IMR-90 (cell line): ENCODE results near the gene GLS. TPM values are rescaled to one million over a fixed set of nuclear protein-coding genes. Genes with fewer than 3 reads are reported as not detected.

ENCODE experiments used
- ATAC-seq: fragments of 200-7000 bp; cut with Tn5 transposase; 2 replicates; pipeline ENCODE4 v1.9.1; 2020; ENCODE audit warnings: low read depth, mild to moderate bottlenecking, moderate library complexity
- BruUV-seq: library from RNA; stranded (reverse); fragments of 400-500 nt; replicated peaks from 2 replicates; lab custom pipeline; 2021; lab: Mats Ljungman, UMichigan
- CTCF ChIA-PET: fragments of 300-600 bp; formaldehyde crosslinking; extraction: SDS; loops from one replicate; lab custom pipeline; 2021; ENCODE audit warnings: antibody characterized with exemption; lab: Yijun Ruan, JAX
- POLR2A ChIA-PET: fragments of 300-600 bp; sonication (Branson Sonifier 250); formaldehyde crosslinking; loops from one replicate; lab custom pipeline; 2022; ENCODE audit warnings: antibody characterized with exemption; ENCODE audit not compliant: unreplicated experiment; lab: Charles Lee
- DNase-seq: peaks from one replicate; pipeline ENCODE4 v3.0.0; 2013
- H2AFZ ChIP-seq: replicated peaks from 2 replicates; pipeline ENCODE3; 2013; ENCODE audit warnings: low read length, mild to moderate bottlenecking; ENCODE audit not compliant: poor library complexity
- H2AK5ac ChIP-seq: 2 replicates; pipeline ENCODE4 v1.6.1; 2013; ENCODE audit warnings: low read depth, low read length, inconsistent platforms
- H2AK9ac ChIP-seq: replicated peaks from 2 replicates; pipeline ENCODE3; 2013; ENCODE audit warnings: mild to moderate bottlenecking, low read depth, low read length, moderate library complexity; ENCODE audit not compliant: poor library complexity
- H2BK120ac ChIP-seq: 2 replicates; pipeline ENCODE4 v1.6.1; 2013; ENCODE audit warnings: low read depth, low read length, inconsistent platforms
- H2BK15ac ChIP-seq: 3 replicates; pipeline ENCODE4 v1.6.1; 2013; ENCODE audit warnings: low read depth, low read length, inconsistent platforms
- H2BK20ac ChIP-seq: 2 replicates; pipeline ENCODE4 v1.6.1; 2013; ENCODE audit warnings: low read depth, mild to moderate bottlenecking, inconsistent platforms, low read length, moderate library complexity
- H2BK5ac ChIP-seq: 2 replicates; pipeline ENCODE4 v1.6.1; 2013; ENCODE audit warnings: mild to moderate bottlenecking, low read depth, low read length, inconsistent platforms; ENCODE audit not compliant: poor library complexity, severe bottlenecking
- H3K14ac ChIP-seq: replicated peaks from 2 replicates; pipeline ENCODE4 v1.6.1; 2013; ENCODE audit warnings: low read depth, low read length, inconsistent platforms
- H3K18ac ChIP-seq: 2 replicates; pipeline ENCODE4 v1.6.1; 2013; ENCODE audit warnings: low read depth, low read length, control low read depth
- H3K23ac ChIP-seq: 2 replicates; pipeline ENCODE4 v1.6.1; 2013; ENCODE audit warnings: low read depth, low read length, inconsistent platforms
- H3K27ac ChIP-seq: 2 replicates; pipeline ENCODE4 v1.5.1; 2013; ENCODE audit warnings: mild to moderate bottlenecking, control low read depth, low read length; ENCODE audit not compliant: insufficient read depth
- H3K27me3 ChIP-seq: 2 replicates; pipeline ENCODE4 v1.6.1; 2013; ENCODE audit warnings: low read length; ENCODE audit not compliant: control insufficient read depth, insufficient read depth
- H3K36me3 ChIP-seq: 2 replicates; pipeline ENCODE4 v1.6.1; 2013; ENCODE audit warnings: low read length, mixed read lengths; ENCODE audit not compliant: control insufficient read depth, insufficient read depth
- H3K4ac ChIP-seq: 2 replicates; pipeline ENCODE4 v1.6.1; 2013; ENCODE audit warnings: low read depth, low read length, inconsistent platforms
- H3K4me1 ChIP-seq: 2 replicates; pipeline ENCODE4 v1.6.1; 2013; ENCODE audit warnings: low read length, mixed read lengths; ENCODE audit not compliant: control insufficient read depth, insufficient read depth
- H3K4me2 ChIP-seq: 2 replicates; pipeline ENCODE4 v1.6.1; 2013; ENCODE audit warnings: low read depth, mild to moderate bottlenecking, control low read depth, low read length, moderate library complexity
- H3K4me3 ChIP-seq: 2 replicates; pipeline ENCODE4 v1.5.1; 2013; ENCODE audit warnings: low read depth, mild to moderate bottlenecking, control low read depth, low read length, moderate library complexity; ENCODE audit not compliant: insufficient read depth
- H3K56ac ChIP-seq: 2 replicates; pipeline ENCODE4 v1.6.1; 2013; ENCODE audit warnings: low read length, inconsistent platforms; ENCODE audit not compliant: insufficient read depth; ENCODE audit errors: extremely low read depth
- H3K79me1 ChIP-seq, 2 experiments: 2 replicates each; pipeline ENCODE4 v1.6.1; 2013; ENCODE audit warnings: low read length in 2 of 2, inconsistent platforms in 1 of 2, low read depth in 1 of 2
- H3K9ac ChIP-seq: 2 replicates; pipeline ENCODE4 v1.6.1; 2013; ENCODE audit warnings: low read depth, low read length, control low read depth
- H3K9me1 ChIP-seq: 2 replicates; pipeline ENCODE4 v1.6.1; 2013; ENCODE audit warnings: low read length, inconsistent platforms; ENCODE audit not compliant: insufficient read depth
- H3K9me3 ChIP-seq: 2 replicates; pipeline ENCODE4 v1.6.1; 2013; ENCODE audit warnings: low read length; ENCODE audit not compliant: control insufficient read depth, insufficient read depth
- H4K20me1 ChIP-seq: 2 replicates; pipeline ENCODE4 v1.6.1; 2013; ENCODE audit warnings: low read length, inconsistent platforms; ENCODE audit not compliant: insufficient read depth
- H4K5ac ChIP-seq: 2 replicates; pipeline ENCODE4 v1.6.1; 2013; ENCODE audit warnings: mild to moderate bottlenecking, low read depth, low read length, control low read depth
- H4K8ac ChIP-seq, 2 experiments: 2 replicates each; pipeline ENCODE4 v1.6.1; 2013; ENCODE audit warnings: low read depth in 2 of 2, low read length in 2 of 2, control low read depth in 1 of 2, inconsistent platforms in 1 of 2
- H4K91ac ChIP-seq: 2 replicates; pipeline ENCODE4 v1.6.1; 2013; ENCODE audit warnings: low read depth, low read length, inconsistent platforms; ENCODE audit not compliant: insufficient read depth
- NFE2L2 ChIP-seq: fragments of 150-350 bp; IDR thresholded peaks from 2 replicates; pipeline ENCODE4 v1.6.1; 2016; ENCODE audit warnings: low read depth, mild to moderate bottlenecking, low read length
- POLR2A ChIP-seq: IDR thresholded peaks from 2 replicates; pipeline ENCODE4 v1.6.1; 2012; ENCODE audit warnings: mild to moderate bottlenecking, low read depth, low read length
- WGBS, 2 experiments: methylation state at CpG; one replicate each; pipeline versions ENCODE4 v1.1.5 to v1.1.7; 2013; ENCODE audit warnings: missing lambda C conversion rate in 2 of 2; ENCODE audit not compliant: insufficient read length in 1 of 2; ENCODE audit errors: extremely low coverage in 2 of 2; 5-methylcytosine and 5-hydroxymethylcytosine counted together
- dilution Hi-C: fragments of 300-500 bp; cut with HindIII; formaldehyde crosslinking; loops from one replicate; pipeline ENCODE4 v1.14.3; 2018; ENCODE audit warnings: low sequenced_read_pairs; ENCODE audit not compliant: unreplicated experiment
- in situ Hi-C: fragments of 300-500 bp; cut with MboI; formaldehyde crosslinking; loops from 3 replicates; pipeline ENCODE4 v1.14.3; 2019; ENCODE audit warnings: low sequenced_read_pairs, inconsistent platforms, mixed read lengths
- intact Hi-C: fragments of 100-400 bp; cut with micrococcal nuclease; formaldehyde crosslinking; loops from 2 replicates; pipeline ENCODE4 v1.10.0; 2022
- polyA plus RNA-seq, 3 experiments: library from polyadenylated mRNA; depleted of rRNA; stranded (reverse); fragments of >200 nt; gene quantifications; 2 replicates each; pipeline ENCODE4 v1.2.3, GENCODE V29; 2012; ENCODE audit warnings: low replicate concordance in 1 of 3
- total RNA-seq: library from RNA; depleted of rRNA; stranded (reverse); fragments of >200 nt; gene quantifications from 2 replicates; pipeline ENCODE4 v1.2.3, GENCODE V29; 2012

GLS gene
- total and polyA plus RNA-seq, 2 of the 4 experiments (the other 2 are of a cell fraction): 87.5 to 130 TPM

DNA sequence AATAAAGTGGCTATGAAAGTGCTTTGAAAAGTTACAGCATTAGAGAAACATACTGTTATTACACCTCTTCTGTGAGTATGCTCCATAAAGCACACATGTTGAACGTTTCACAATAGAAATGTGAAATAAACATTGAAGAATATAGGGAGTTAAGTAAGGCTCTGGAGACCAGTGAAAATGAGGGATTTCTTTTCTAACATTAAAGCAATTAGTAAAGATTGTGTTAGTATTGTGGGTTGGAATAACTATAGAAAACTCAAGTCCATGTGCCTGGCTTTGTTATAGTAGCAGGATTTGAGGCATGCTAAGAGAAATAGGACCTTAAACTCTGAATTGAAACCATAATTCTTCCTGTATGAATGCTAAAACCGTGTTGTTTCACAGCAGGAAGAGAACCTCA is 63.1 kb downstream of the GLS start:
- Histone ChIP-seq H3K9me3 (no peaks in the 10 kb centered on the region), H3K18ac (no peak overlapping the region), H2BK5ac (no peak overlapping the region), H3K4me1 (peaks cover 2% of the 10 kb centered on the region), H2BK15ac (no peak overlapping the region), H3K79me1 (no peaks in the 10 kb centered on the region), H4K91ac (no peak overlapping the region), H3K4me3 (no peak overlapping the region), H2AK9ac (no peak overlapping the region), H4K8ac (no peak overlapping the region), H2BK120ac (no peak overlapping the region), H4K5ac (no peak overlapping the region), H3K27ac (no peak overlapping the region), H3K9ac (no peak overlapping the region), H2AK5ac (no peak overlapping the region), H3K14ac (no peak overlapping the region), H2AFZ (no peak overlapping the region), H4K20me1 (peaks cover under 1% of the 10 kb centered on the region; the same call in 1 of the 2 replicates), H3K36me3 (no peaks in the 10 kb centered on the region), H3K56ac (no peak overlapping the region), H3K27me3 (no peaks in the 10 kb centered on the region), H3K9me1 (0 out of 2 replicates have a peak, but pooled peaks cover 5% of the 10 kb centered on the region), H3K4ac (no peak overlapping the region), H3K23ac (no peak overlapping the region), H3K4me2 (no peak overlapping the region), H2BK20ac (no peak overlapping the region)
- BruUV-seq: no TSS peak
- intact Hi-C loops (no loop called here), in situ Hi-C loops (no loop called here), dilution Hi-C loops (no loop called here)
- POLR2A ChIA-PET: no interaction called here
- TF ChIP-seq POLR2A (0 out of 2 replicates have a peak, but pooled peaks have one; percentile 14), NFE2L2 (no peak)
- WGBS, 2 experiments: no CpG with 5 or more reads among the region's 2 CpGs
- ATAC-seq (no peak), DNase-seq (no peak)
- CTCF ChIA-PET: no interaction called here
